NOMO-1 treated with dmso at 0.1 percent for 144 hours (cell line): ENCODE results near the gene RNF150.

Experiments
- DNase-seq: peaks from one replicate; lab custom pipeline; 2025; ENCODE audit not compliant: unreplicated experiment; lab: John Stamatoyannopoulos, UW

Gene RNF150

DNA sequence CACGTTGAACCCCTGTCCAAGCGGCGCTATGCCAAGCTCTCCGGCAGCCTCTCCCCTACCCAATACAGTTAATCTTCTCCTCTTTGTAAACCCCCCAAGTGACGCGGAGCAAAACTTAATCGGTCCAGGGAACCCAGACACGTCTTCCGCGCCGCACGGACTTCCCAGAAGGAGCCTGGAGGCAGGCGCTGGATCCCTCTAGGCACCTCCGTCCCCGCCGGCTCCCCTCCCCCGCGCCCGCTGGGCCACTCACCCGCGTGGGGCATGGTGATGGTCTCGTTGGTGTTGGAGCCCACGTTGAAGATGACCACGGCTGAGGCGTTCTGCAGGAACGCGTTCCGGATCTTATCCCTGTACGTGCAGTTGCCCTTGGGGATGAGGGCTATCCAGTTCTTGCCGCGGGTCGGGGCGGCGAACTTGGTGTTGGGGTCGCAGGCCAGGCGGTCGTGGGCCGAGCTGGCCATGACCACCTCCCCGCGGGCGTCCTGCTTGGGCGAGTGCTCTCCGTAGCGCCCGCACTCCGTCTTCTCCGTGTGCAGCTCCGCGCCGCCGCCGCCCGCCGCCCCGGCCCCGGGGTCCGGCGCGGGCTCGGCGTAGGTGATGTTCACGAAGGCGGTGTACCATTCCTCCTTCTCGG is 1.1 kb downstream of the RNF150 start:
- no peak for DNase-seq

- no peak for DNase-seq
Measured at GRCh38 chr4:141131723-141132071, 1.6 kb downstream of the RNF150 start.

GRCh38 chr4:141130947-141131605 is 2.2 kb downstream of the RNF150 start:
- DNase-seq: no peak

- no peak for DNase-seq
Measured at GRCh38 chr4:141127884-141128283, 5.4 kb downstream of the RNF150 start.

- DNase-seq: no peak
Measured at GRCh38 chr4:141126769-141127168, 6.5 kb downstream of the RNF150 start.

GRCh38 chr4:141124224-141124623 is 9.0 kb downstream of the RNF150 start:
- DNase-seq: no peak

GRCh38 chr4:141121768-141122454 is 11.4 kb downstream of the RNF150 start:
- DNase-seq: no peak

- DNase-seq: no peak
Measured at GRCh38 chr4:141121101-141121500, 12.2 kb downstream of the RNF150 start.

- no peak for DNase-seq
Measured at GRCh38 chr4:141120036-141120593, 13.2 kb downstream of the RNF150 start.

DNA sequence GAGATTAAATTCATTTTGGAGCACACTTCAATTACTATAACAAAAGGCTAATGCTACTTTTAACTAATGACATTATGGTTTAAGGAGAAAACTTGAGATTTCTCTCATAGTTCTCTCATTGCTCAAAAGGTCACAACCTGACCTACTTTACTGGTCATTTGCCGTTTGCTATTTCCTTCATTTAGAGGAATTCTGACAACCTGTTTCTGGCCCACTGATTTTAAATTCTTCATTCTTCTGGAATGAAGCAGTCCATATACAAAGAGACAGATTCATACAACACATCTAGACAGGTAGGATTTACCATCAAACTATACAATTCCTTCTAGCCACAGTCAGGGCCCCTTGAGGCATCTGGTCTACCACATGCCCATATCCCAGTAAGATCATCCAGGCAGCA is 14.2 kb downstream of the RNF150 start:
- DNase-seq: no peak

DNA sequence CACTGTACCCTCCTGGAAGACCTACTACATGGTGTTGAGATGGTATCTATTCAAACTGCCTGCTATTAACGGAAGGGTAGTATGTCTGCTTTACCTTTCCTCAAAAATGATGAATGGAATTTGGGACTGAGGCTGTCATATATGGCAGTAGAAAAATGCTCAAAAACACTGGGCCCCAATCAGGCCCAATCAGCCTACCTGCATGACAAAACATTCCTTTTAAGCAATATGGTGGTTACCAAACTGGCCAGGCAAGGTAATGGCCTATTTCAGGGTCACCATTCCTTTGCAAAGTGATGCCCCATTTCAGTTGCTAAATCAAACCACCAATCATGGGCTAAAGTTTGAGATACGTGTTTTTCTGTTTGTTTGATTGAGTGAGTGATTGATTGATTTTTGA is 14.9 kb downstream of the RNF150 start:
- DNase-seq: no peak

DNA sequence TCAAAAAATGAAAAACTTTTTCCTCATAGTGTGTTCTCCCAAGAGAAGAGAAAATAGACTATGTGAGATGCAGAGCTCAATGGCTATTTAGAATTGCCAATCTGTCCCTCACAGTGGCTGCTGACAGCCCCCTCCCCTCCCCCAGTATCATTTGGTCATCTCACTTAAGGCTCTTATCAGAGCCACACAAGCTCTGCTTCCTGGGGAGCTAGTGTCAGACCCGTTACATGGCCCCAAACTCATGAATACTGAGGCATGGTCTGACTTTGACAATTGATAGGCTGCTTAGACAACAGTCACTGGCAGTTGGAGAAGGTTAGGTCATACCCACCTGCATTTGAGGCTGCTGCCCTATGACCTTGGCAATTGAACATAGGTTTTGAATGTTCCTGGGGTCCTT is 15.3 kb downstream of the RNF150 start:
- no peak for DNase-seq

DNA sequence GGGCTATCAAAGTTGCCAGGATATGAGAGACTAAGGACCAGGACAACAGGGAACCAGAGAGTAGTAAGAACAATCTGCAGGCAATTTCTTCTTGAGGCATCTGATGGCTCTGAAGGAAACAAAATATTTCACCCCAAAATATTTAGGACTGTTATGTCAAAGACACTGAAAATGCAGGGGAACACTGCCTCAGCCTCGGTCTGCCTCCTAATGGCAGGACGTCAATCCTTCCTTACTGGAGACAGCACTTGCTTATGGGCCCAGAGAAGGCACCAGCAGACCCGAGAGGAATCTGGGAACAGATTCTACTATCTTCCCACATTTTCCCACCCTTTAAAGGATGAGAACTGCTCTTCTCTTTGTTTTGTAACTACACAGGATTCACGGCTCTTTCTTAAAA is 23.3 kb downstream of the RNF150 start:
- no peak for DNase-seq

DNA sequence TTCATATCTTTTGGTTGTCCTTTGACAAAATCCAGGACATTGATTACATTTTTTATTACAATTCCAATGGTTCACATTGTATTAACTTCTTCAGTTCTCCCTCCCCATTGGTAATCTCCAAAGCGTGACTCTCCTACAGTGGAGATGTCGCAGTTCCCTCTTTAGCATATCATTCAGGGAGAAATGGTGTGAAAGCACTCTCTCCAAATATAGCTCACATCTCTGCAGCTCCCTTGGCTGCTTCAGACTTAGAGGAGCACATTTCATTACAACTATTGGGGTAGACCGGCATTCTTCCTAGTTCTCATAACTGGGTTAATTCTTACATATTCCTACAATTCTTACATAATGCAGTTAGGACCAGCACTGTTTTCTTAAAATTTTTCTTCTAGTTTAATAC is 25.3 kb downstream of the RNF150 start:
- no peak for DNase-seq

- no peak for DNase-seq
Measured at GRCh38 chr4:141102367-141102766, 30.9 kb downstream of the RNF150 start.

DNA sequence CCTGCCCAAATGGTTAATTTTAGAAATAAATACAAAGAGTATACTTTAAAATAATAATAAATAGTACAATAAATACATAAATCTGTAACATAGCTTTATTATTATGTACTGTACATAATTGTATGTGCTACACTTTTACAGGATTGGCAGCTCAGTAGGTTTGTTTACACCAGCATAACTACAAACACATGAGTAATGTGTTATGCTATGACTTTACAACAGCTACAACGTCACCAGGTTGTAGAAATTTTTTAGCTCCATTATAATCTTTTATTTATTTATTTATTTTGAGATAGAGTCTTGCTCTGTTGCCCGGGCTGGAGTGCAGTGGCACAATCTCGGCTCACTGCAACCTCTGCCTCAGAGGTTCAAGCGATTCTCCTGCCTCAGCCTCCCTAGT is 31.8 kb downstream of the RNF150 start:
- no peak for DNase-seq

DNA sequence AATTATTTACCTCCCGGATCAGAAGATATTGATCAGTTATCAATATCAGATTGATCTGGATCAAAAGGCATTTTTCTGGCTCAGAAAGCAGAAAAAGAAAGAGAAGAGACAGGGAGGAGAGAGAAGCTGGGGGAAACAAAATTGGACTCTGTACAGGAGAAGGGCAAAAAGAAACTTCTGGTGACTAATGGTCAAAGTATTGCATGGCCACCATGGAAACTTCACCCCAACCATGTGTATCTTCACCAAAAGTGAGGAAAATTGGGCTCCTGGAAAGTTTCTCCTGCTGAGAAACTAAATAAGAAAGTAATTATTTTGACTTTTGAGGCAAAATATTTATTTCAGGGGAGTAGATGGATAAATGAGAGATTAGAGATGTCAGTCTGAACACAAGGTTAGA is 33.9 kb downstream of the RNF150 start:
- DNase-seq: no peak

GRCh38 chr4:141098163-141098562 is 35.1 kb downstream of the RNF150 start:
- DNase-seq: no peak

GRCh38 chr4:141090473-141090872 is 42.8 kb downstream of the RNF150 start:
- no peak for DNase-seq

DNA sequence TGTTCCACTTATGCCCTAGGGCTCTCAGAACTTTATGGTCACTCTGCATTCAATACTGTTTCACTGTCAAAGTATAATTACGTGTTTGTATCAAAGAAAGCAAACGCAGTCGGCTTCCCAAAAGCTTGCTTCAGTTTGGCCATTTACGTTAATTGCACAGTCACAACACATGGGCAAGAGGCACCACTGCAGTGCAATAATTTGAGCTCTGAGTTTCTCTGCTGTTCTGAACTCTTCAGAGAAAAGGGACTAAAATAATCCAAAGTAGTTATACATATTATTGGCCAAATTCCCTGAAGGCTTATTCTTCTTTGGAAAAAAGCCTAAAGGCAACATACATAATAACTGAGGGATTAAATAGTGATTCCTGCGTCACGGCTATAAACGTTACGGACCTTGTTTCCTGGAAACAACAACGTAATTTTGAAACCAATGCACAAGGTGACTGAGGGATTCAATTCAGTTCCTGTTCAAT is 51.3 kb downstream of the RNF150 start:
- no peak for DNase-seq

GRCh38 chr4:141080668-141081067 is 52.6 kb downstream of the RNF150 start:
- DNase-seq: no peak

- no peak for DNase-seq
Measured at GRCh38 chr4:141079393-141079930, 53.8 kb downstream of the RNF150 start.
